ENCODE results near the gene UST. TPM values are rescaled to one million over a fixed set of nuclear protein-coding genes. Genes with fewer than 3 reads are reported as not detected.

UST gene
- total RNA-seq, 1 experiment from 2014 or later: 3.9 TPM

DNA sequence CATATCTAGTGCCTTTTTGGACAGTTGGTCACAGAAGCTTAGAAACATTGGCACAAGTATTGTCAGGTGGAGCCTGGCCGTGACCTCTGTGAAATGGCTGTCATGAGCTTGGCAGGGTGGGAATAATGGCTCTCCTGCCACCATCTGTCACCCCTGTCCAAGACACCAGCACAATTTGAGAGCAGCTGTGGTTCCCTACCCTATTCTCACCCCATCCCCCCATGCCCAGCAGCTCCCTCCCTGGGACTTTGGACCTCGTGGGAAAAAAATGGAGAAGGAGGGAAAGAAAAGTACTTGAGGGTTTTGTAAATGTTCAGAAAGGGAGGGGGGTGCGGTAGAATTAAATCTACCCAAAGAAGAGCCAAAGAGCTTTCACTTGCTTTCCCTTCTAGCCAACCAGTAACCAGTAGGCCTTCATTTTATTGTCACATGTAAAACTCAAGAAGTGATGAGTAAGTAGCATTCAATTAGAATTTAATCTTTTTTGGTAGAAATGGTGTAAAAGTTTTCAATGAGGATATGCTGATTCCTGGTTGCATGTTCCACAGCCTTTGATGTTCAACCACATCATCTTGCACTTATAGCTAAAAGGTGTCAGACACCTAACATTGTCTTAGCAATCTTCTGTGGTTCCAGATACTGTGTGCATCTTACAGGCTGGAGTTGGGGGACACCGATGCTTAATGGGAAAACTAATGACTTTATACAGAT, 307.2 kb downstream of the UST start:
- BruUV-seq (replicated peaks): no TSS peak
- H3K9me2 ChIP-seq (replicated peaks; ENCODE audit: low read length): no peaks in the 10 kb centered on the region
- no peaks in the 10 kb centered on the region for H3K9me3 ChIP-seq (ENCODE audit: low read length)
- TF ChIP-seq CTCF (conservative IDR thresholded peaks at IDR 0.05; ENCODE audit: low read depth, low read length) (no peak), EZH2 (IDR thresholded peaks at IDR 0.05; ENCODE audit: low read length, unreplicated experiment) (no peak), EZH2phosphoT487 (IDR thresholded peaks at IDR 0.05; ENCODE audit: borderline replicate concordance, low read length) (no peak)
- H3K27me3 ChIP-seq (ENCODE audit: low read length): no peaks in the 10 kb centered on the region
- H3K4me2 ChIP-seq (ENCODE audit: low read length): no peak overlapping the region
- DNase-seq (no peak), ATAC-seq (no peak)
- no peak overlapping the region for H3K9ac ChIP-seq (ENCODE audit: low read length)
- no peaks in the 10 kb centered on the region for H4K20me1 ChIP-seq (ENCODE audit: low read length)
- no peaks in the 10 kb centered on the region for H3F3A ChIP-seq (ENCODE audit: low read length, unreplicated experiment)
- H3K36me3 ChIP-seq (ENCODE audit: low read depth, low read length): no peaks in the 10 kb centered on the region
- intact Hi-C loops (cut with micrococcal nuclease): no loop called here
- CTCF ChIA-PET: no interaction called here
- no peak overlapping the region for H3K27ac ChIP-seq (ENCODE audit: low read length)
- H3K4me3 ChIP-seq (ENCODE audit: low read length): no peak overlapping the region
- H2AFZ ChIP-seq (ENCODE audit: low read length): 0 out of 2 replicates have a peak overlapping the region, but pooled peaks have one; percentile 25
- POLR2A ChIA-PET (ENCODE audit: unreplicated experiment): no interaction called here
- H3K4me1 ChIP-seq (ENCODE audit: insufficient read depth, low read length): peaks cover 24% of the 10 kb centered on the region
- H3K79me2 ChIP-seq (ENCODE audit: low read length): no peaks in the 10 kb centered on the region

GRCh38 chr6:149054559-149055194, 307.8 kb downstream of the UST start:
- Histone ChIP-seq H3K4me1 (ENCODE audit: insufficient read depth, low read length) (peaks cover 19% of the 10 kb centered on the region), H3K9me2 (replicated peaks; ENCODE audit: low read length) (no peaks in the 10 kb centered on the region), H3K4me2 (ENCODE audit: low read length) (no peak overlapping the region), H3K79me2 (ENCODE audit: low read length) (no peaks in the 10 kb centered on the region), H3K36me3 (ENCODE audit: low read depth, low read length) (no peaks in the 10 kb centered on the region), H3K9ac (ENCODE audit: low read length) (no peak overlapping the region), H3F3A (ENCODE audit: low read length, unreplicated experiment) (no peaks in the 10 kb centered on the region), H2AFZ (ENCODE audit: low read length) (peak overlapping the region; percentile 25; the same call in 1 of the 2 replicates), H4K20me1 (ENCODE audit: low read length) (no peaks in the 10 kb centered on the region), H3K4me3 (ENCODE audit: low read length) (no peak overlapping the region), H3K27ac (ENCODE audit: low read length) (no peak overlapping the region), H3K27me3 (ENCODE audit: low read length) (no peaks in the 10 kb centered on the region), H3K9me3 (ENCODE audit: low read length) (no peaks in the 10 kb centered on the region)
- no peak for TF ChIP-seq EZH2phosphoT487 (IDR thresholded peaks at IDR 0.05; ENCODE audit: borderline replicate concordance, low read length)
- TF ChIP-seq CTCF (conservative IDR thresholded peaks at IDR 0.05; ENCODE audit: low read depth, low read length): no peak
- TF ChIP-seq EZH2 (IDR thresholded peaks at IDR 0.05; ENCODE audit: low read length, unreplicated experiment): no peak
- no peak for DNase-seq
- intact Hi-C loops (cut with micrococcal nuclease): no loop called here
- POLR2A ChIA-PET (ENCODE audit: unreplicated experiment): no interaction called here
- BruUV-seq (replicated peaks): no TSS peak
- CTCF ChIA-PET: no interaction called here
- peak; percentile 38; the same call in 1 of the 2 replicates for ATAC-seq
